ENCODE data around the gene GMDS.

GMDS gene

DNA sequence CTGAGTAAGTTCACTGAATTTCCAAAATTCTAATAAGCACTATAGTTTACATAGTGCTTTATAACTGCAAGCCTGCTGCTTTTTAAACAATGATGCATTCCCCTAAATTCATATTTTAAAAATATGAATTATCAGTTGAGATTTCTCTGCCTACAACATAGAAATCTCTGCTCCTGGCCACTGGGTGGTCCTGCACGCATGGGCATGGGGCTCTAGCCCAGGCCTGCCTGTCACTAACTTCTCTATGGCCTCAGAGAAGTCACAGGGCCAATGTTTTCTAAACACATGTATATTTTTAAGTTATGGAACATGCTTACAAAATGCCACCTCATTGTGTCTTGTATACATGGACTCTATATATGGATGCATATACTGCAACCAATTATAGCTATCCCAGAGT lies 424.7 kb downstream of the GMDS start:
- no peak for DNase-seq

DNA sequence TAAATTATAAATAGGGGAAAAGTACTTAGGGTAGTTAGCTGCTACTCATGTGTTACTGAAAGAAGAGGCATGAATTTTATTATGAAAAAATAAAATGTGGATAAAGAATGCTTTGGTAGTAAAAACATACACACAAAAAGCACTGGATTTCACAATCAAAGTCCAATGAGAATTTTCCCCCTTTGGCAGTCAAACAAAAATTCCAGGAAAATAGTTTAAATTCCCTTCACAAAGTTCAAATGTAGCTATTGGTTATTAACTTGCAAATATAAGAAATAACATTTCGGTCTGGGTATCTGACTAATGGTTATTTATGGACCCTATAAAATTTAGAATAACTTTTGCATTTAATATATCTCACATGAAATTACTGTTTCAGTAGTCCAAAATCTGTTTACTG lies 425.2 kb downstream of the GMDS start:
- no peak for DNase-seq

- no peak for DNase-seq
Measured at GRCh38 chr6:1819007-1819406, 426.4 kb downstream of the GMDS start.

DNA sequence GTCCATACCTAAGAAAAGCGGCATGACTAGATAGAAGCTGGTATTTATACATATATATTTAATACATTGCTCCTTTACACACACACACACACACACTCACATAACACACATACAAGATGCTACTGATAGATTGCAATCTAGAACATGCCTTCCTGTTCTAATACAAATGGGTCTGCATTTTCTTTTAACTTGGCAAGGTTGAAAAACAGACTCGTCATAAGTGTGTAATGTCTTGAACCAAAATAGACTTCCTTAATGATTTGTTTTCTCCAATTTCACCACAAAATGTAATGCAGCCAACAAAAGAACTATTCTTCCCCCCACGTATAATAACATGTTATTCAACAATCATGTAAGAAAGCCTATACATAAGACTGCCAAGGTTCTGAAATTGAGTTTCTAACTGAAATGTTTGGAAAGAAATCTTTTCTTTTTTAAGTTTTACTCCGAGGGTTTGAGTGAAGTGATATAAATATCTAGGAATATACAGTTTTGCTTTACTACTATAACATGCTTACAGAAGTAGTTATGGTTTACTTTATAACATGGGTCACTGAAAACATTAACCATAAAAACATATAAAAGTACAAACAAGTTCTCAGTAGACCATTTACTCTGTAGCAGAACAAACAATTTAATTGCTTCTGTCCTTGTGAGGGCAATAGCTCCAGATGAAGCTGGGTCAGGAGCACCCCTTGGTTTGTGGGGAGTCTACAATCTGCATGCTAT lies 428.2 kb downstream of the GMDS start:
- DNase-seq = no peak

- DNase-seq = no peak
Measured at GRCh38 chr6:1815827-1816452, 429.5 kb downstream of the GMDS start.

DNA sequence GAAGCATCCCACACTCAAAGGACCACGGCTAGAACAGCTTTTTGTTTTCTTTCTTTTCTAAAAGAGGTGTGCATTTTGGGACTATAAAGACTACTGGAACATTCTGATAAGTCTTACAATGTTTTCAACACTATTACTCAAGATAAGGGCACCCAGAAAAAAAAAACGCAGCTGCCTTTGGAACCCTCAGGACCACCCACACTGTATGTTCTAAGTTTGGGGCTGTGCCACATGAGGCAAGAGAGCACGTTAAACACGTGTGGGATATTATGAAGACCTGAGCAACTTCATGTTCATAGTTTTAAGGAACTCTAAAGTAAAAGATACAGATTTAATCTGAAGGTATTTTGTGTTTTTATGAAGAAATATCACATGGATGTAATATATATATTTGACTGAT lies 431.1 kb downstream of the GMDS start:
- no peak for DNase-seq

GRCh38 chr6:1812487-1812886 lies 432.9 kb downstream of the GMDS start:
- no peak for DNase-seq

GRCh38 chr6:1812034-1812433 lies 433.4 kb downstream of the GMDS start:
- DNase-seq = no peak

DNA sequence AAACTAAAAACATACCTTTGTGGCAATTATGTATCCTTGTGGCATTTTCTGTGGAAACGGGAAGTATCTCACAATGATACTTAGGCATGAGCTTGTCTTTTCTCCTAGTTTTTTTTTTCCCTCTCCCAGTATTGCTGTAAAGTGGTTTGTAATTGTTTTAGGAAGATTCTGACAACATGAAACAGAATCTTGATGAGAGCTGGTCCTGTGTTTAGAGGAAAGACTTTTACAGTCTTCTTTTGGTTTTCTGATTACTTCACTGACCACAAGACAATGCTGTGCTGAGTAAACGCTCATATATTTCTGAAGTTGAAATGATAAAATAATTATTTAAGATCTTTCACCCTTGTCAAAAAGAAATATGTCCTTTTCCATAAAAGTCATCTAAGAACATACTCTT lies 434.5 kb downstream of the GMDS start:
- DNase-seq = no peak

GRCh38 chr6:1809291-1809988 lies 436.0 kb downstream of the GMDS start:
- no peak for DNase-seq

DNA sequence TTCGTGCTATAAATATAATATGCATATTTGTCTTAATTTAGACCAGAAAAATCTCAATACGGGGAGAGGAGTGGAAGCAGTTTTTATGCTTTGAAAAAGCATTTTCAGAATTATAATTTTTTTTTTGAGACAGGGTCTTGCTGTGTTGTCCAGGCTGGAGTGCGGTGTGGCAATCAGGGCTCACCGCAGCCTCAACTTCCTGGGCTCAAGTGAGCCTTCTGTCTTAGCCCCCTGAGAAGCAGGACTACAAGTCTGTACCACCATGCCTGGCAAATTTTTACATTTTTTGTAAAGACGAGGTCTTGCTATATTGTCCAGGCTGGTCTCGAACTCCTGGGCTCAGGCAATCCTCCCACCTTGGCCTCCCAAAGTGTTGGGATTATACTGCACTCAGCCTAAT lies 438.5 kb downstream of the GMDS start:
- no peak for DNase-seq

DNA sequence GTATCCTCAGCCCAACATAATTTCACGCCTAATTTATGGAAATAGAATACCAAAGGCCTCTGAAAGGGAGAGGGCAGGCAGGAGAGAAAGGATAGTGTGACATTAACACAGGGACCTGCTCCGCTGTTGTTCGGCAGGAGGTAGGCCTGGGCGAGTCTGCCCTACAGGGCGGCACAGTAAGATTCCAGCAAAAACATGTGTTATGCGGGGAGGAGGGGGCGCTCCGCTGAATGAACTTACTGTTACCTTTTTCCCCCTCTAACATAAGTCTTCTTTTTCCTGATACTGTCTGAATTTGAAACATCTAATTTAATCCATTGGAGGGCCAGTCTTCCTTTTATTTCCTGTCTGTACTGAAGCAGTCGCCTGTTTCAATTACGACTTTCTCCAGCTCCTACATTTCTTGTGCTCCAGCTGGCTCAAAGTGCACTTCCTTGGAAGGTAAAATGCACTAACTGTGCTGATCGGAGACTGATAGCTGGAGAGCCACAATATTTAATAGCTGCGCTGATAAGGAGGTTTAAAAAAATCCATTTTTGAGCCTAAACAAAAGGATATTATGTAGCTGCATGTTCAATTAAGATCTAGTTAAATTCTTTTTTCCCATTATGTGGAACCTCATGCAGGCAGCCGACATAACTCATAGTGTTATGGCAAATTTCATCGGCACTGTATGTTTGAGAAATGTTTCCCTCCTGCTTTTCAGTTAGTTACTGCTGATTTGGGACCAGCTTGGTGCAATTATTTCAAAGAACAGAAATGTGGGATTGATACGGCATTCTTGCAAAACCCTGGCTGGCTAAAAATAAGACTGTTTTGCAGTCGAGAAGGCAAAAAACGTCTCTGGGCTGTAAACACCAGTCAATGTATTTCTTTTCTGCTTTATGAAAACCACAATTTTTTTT lies 442.7 kb downstream of the GMDS start:
- DNase-seq = no peak

GRCh38 chr6:1801401-1801800 lies 444.0 kb downstream of the GMDS start:
- no peak for DNase-seq

DNA sequence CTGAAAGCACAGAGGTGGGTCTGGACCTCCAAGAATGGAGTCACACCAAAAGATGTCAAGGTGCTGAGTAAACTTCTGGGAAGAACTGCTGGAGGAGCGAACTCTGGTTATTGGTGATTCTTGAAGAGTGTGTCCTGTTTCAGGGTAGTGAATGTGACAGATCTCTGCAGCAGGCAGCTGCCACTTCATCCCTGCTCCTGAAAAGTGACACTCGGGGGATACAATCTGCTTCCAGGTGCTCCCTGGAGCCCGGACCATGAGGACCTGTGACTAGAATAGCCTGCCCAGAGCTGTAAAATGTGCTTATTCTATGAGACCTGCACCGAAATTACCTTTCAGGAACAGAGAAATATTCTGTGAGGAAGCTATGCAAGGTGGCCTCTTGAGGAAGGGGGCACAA lies 444.6 kb downstream of the GMDS start:
- no peak for DNase-seq

DNA sequence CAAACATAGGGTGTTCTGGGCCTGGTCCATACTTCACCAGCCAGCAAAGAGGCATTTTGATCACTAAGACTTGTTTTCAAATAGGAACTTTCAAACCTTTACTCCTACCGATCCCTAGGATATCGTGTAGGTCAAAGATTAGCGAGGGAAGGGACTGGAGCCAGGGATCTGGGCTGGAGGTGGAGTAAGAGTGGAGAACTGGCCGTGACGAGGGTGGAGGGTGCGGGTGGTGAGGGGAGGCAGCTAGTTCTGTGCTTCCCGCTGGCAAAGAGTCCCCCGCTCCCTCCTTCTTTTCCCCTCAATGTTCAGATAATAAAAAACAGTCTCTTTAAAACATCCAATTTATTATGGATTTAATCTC lies 446.5 kb downstream of the GMDS start:
- DNase-seq = no peak

DNA sequence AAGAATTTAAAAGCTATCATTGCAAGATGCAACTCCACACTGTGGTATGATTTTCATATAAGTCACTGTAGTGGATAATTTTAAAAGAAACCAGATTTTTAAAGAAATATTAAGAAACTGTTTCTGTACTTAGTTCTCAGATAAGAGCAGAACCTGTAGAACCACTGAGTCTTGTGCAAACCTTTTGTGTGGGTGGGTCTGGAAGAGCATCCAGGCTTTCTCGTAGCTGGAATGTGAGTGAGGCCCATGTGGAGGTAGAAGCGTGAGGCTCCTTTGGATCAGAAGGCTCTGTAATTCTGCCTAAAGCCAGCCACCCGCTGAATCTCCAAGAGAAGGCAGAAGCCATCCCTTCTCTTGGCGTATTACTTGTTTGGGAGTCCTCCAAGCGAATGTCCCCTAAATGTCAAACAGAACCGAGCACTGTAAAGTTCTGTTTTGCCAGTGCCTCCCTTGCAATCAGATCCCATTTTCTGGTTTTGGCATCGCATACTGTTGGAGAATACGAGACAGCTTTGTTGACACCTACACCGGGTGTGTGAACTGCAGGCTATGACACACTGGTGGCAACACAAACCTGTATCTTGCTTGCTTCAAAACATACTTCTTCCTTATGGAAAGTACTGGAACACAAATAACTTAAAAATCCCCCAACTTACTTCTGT lies 447.0 kb downstream of the GMDS start:
- no peak for DNase-seq

DNA sequence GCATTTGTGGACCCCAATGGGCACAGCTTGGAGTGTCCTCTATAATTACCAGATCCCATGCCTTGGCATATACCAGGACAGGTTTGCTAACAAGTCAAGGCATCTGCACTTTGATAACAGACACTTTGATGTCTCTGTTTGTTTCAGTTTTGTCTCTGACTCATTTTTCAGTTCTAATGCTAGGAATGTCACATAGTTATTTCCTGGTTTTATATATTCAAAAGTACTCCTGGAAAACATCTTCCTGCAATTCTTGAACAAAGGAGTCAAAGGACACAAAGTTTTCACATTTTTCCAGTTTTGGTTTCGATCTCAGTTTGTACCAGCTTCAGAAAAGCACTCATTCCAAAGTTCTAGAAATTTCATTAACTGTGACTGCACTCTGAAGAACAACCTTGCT lies 447.6 kb downstream of the GMDS start:
- no peak for DNase-seq

GRCh38 chr6:1796706-1797529 lies 448.5 kb downstream of the GMDS start:
- DNase-seq = no peak

DNA sequence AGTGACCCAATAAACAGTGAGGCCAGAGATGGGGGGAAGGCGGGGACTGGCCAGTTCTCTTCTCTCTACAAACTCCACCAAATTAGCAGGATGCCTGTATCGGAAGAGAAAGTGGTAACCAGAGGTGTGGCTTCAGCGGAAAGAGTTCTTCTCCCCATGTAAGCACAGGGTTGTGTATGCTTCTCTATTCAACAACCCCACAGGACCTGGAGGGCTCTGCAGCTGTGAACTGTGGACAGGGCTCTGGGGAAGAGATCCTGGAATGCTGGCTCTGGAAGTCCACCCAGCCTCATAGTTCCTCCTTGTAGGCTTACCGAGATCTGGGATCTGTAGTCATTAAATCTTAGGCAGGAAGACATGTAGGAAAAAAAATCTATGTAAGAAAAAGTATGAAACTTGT lies 449.5 kb downstream of the GMDS start:
- DNase-seq = no peak

GRCh38 chr6:1792989-1793388 lies 452.4 kb downstream of the GMDS start:
- DNase-seq = no peak

- DNase-seq = no peak
Measured at GRCh38 chr6:1790684-1791083, 454.7 kb downstream of the GMDS start.

GRCh38 chr6:1789092-1789491 lies 456.3 kb downstream of the GMDS start:
- DNase-seq = no peak
